ENCODE measurements around the gene ANKRD29. TPM values are rescaled to one million over a fixed set of nuclear protein-coding genes. Genes with fewer than 3 reads are reported as not detected.
A peak's percentile ranks its signal among the peaks of the same experiment; 100 is the strongest.

ANKRD29 gene
- total and polyA plus RNA-seq, 2 donors (not counting 1 experiment from before 2014, with no cell fraction given), result 2.0 to 6.9 TPM

DNA sequence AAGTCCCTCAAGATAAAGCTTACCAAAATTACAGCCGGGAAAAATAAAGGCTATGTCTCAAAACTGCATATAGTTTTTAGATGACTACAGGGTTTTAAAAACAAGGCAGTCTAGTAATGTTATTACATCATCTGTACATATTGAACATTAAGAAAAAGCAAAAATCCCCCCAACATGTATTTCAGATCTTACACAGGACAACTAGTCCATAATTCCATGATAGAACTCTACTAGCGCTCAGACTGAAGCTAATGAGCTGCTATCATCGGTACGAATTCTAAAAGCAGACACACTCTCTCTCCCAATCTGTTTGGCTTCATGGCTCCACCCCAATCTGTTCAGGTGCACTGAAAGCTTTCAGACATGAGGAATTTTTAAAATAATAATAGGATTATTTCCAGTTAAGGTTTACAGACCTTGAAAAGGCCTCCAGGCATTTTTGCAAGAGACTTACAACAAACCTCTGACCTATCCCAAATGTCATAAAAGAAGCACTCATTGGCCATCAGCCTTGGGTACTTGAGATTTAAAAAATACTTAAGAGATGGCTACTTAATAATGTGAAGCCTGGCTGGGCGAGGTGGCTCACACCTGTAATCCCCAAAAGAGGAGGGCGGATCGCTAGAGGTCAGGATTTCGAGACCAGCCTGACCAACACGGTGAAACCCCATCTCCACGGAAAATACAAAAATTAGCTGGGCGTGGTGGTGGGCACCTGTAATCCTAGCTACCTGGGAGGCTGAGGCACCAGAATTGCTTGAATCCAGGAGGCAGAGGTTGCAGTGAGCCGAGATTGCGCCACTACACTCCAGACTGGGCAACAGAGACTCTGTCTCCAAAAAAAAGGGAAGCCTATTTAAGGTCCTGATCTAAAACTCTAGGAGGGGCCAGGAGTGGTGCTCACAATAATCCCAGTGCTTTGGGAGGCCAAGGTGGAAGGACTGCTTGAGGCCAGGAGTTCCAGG is 78.4 kb downstream of the ANKRD29 start:
- Histone ChIP-seq H3K9ac (ENCODE audit: insufficient read depth, low read length) (no peak overlapping the region), H3K4me2 (ENCODE audit: extremely low read depth, insufficient read depth, low read length) (no peak overlapping the region), H4K20me1 (ENCODE audit: control insufficient read depth, extremely low read depth, insufficient read depth, low read length) (no peaks in the 10 kb centered on the region), H3K9me3 (ENCODE audit: control insufficient read depth, insufficient read depth, low read depth, low read length) (no peaks in the 10 kb centered on the region), H3K36me3 (ENCODE audit: control insufficient read depth, insufficient read depth, low read length) (no peaks in the 10 kb centered on the region), H3K27me3 (ENCODE audit: control insufficient read depth, insufficient read depth, low read length) (no peaks in the 10 kb centered on the region), H2AFZ (ENCODE audit: low read length) (no peak overlapping the region), H3K79me2 (ENCODE audit: control insufficient read depth, insufficient read depth, low read length) (peaks cover 29% of the 10 kb centered on the region), H3K27ac (ENCODE audit: insufficient read depth, low read length) (no peak overlapping the region), H3K4me3 (replicated peaks in 1 of 4; ENCODE audit: control extremely low read depth in 1 of 4, insufficient read depth in 1 of 4, low read depth in 3 of 4, low read length in 4 of 4) (peak overlapping the region in 1 of 4 experiments; percentile 93), H3K4me1 (ENCODE audit: control insufficient read depth, extremely low read depth, insufficient read depth, low read length) (peaks cover 17% of the 10 kb centered on the region)
- TF ChIP-seq EZH2 (IDR thresholded peaks at IDR 0.05; ENCODE audit: low read length, missing control alignments), result no peak
- TF ChIP-seq, protein P1, sequence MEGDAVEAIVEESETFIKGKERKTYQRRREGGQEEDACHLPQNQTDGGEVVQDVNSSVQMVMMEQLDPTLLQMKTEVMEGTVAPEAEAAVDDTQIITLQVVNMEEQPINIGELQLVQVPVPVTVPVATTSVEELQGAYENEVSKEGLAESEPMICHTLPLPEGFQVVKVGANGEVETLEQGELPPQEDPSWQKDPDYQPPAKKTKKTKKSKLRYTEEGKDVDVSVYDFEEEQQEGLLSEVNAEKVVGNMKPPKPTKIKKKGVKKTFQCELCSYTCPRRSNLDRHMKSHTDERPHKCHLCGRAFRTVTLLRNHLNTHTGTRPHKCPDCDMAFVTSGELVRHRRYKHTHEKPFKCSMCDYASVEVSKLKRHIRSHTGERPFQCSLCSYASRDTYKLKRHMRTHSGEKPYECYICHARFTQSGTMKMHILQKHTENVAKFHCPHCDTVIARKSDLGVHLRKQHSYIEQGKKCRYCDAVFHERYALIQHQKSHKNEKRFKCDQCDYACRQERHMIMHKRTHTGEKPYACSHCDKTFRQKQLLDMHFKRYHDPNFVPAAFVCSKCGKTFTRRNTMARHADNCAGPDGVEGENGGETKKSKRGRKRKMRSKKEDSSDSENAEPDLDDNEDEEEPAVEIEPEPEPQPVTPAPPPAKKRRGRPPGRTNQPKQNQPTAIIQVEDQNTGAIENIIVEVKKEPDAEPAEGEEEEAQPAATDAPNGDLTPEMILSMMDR (conservative IDR thresholded peaks at IDR 0.05 in 1 of 2, IDR thresholded peaks at IDR 0.05 in 1 of 2; ENCODE audit: low read depth in 1 of 2, low read length in 2 of 2), result no peak
- no peak for DNase-seq (ENCODE audit: low read depth in 2 of 2)

DNA sequence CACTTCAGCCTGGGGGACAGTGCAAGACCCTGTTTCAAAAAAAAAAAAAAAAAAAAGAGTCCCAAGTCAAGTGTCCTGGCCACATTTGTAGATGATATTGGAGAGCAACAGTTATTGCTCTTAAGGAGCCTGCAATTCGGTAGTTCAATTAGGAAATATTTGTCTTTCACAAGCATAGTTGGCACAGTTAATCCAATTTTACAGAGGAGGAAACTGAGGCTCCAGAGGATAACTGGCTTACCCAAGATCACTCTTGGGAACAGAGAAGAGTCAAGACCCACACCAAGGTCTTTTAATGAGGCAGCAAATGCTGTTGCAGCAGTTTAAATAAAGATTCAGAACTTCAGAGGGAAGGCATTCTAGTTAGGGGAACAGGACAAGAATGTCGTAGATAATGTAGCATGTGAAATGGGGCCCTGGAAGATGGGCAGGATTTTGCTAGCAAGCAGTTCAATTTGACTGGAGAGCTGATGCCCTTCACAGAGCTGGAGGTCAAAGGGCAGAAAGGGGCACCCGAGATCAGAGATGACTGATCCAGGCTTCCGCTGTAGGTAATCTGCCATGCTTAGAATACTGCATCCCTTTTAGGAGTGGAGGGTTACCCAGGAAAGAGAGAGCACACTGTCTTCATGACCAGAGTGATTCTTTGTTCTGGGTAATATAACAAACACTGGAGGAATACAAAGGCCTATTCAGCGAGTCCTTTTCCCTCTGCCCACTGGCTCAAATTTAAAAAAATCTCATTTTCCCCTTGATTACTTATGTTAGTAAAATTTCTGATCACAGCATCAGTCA is 79.4 kb downstream of the ANKRD29 start:
- Histone ChIP-seq H2AFZ (ENCODE audit: low read length) (no peak overlapping the region), H3K4me3 (replicated peaks in 1 of 4; ENCODE audit: control extremely low read depth in 1 of 4, insufficient read depth in 1 of 4, low read depth in 3 of 4, low read length in 4 of 4) (peak overlapping the region in 1 of 4 experiments; percentile 20), H4K20me1 (ENCODE audit: control insufficient read depth, extremely low read depth, insufficient read depth, low read length) (peaks cover 3% of the 10 kb centered on the region), H3K4me2 (ENCODE audit: extremely low read depth, insufficient read depth, low read length) (no peak overlapping the region), H3K27ac (ENCODE audit: insufficient read depth, low read length) (no peak overlapping the region), H3K9me3 (ENCODE audit: control insufficient read depth, insufficient read depth, low read depth, low read length) (no peaks in the 10 kb centered on the region), H3K79me2 (ENCODE audit: control insufficient read depth, insufficient read depth, low read length) (peaks cover 31% of the 10 kb centered on the region), H3K27me3 (ENCODE audit: control insufficient read depth, insufficient read depth, low read length) (no peaks in the 10 kb centered on the region), H3K9ac (ENCODE audit: insufficient read depth, low read length) (no peak overlapping the region), H3K36me3 (ENCODE audit: control insufficient read depth, insufficient read depth, low read length) (no peaks in the 10 kb centered on the region), H3K4me1 (ENCODE audit: control insufficient read depth, extremely low read depth, insufficient read depth, low read length) (peaks cover 14% of the 10 kb centered on the region)
- TF ChIP-seq, protein P1 (conservative IDR thresholded peaks at IDR 0.05 in 1 of 2, IDR thresholded peaks at IDR 0.05 in 1 of 2; ENCODE audit: low read depth in 1 of 2, low read length in 2 of 2), result no peak
- no peak for TF ChIP-seq EZH2 (IDR thresholded peaks at IDR 0.05; ENCODE audit: low read length, missing control alignments)
- no peak for DNase-seq (ENCODE audit: low read depth in 2 of 2)

All from fibroblast of lung (primary cell).